ENCODE data around the gene MAMDC2. TPM values are rescaled to one million over a fixed set of nuclear protein-coding genes. Genes with fewer than 3 reads are reported as not detected.

Gene MAMDC2
- total RNA-seq, 1 experiment from 2014 or later: 4.6 TPM

- Histone ChIP-seq H2BK12ac (ENCODE audit: insufficient read length, low read depth, low read length) (no peak overlapping the region), H3T11ph (ENCODE audit: low read length) (no peak overlapping the region), H2AK5ac (ENCODE audit: insufficient read length, low read length) (no peak overlapping the region), H3K79me2 (ENCODE audit: insufficient read depth, low read length) (no peaks in the 10 kb centered on the region), H3K18ac (ENCODE audit: insufficient read length, low read depth, low read length) (no peak overlapping the region), H3K9ac (ENCODE audit: extremely low read depth, insufficient read length, low read length) (no peak overlapping the region), H3K14ac (ENCODE audit: insufficient read depth, low read length) (no peak overlapping the region), H3K27ac (ENCODE audit: insufficient read length, low read depth, low read length) (no peak overlapping the region), H2AFZ (ENCODE audit: low read length) (no peak overlapping the region), H3K56ac (ENCODE audit: insufficient read length, low read depth, low read length) (no peak overlapping the region), H2BK15ac (ENCODE audit: low read depth, low read length) (no peak overlapping the region), H2BK5ac (ENCODE audit: insufficient read length, low read length) (no peak overlapping the region), H3K4me1 (ENCODE audit: insufficient read depth, low read length) (no peaks in the 10 kb centered on the region), H4K91ac (ENCODE audit: insufficient read length, low read depth, low read length) (no peak overlapping the region), H4K20me1 (ENCODE audit: control insufficient read depth, insufficient read depth, insufficient read length) (no peaks in the 10 kb centered on the region), H3K27me3 (ENCODE audit: insufficient read depth, low read length) (no peaks in the 10 kb centered on the region), H2BK120ac (ENCODE audit: low read depth, low read length, poor library complexity, severe bottlenecking) (no peak overlapping the region), H4K8ac (replicated peaks; ENCODE audit: insufficient read length, low read depth, low read length) (no peak overlapping the region), H3K23ac (ENCODE audit: insufficient read length, low read depth, low read length) (no peak overlapping the region), H4K5ac (ENCODE audit: insufficient read length, low read depth, low read length) (no peak overlapping the region), H3K4ac (ENCODE audit: low read depth, low read length) (no peak overlapping the region), H3K4me2 (ENCODE audit: insufficient read depth, insufficient read length, low read length) (no peak overlapping the region), H3K23me2 (ENCODE audit: insufficient read length, low read depth, low read length, poor library complexity, severe bottlenecking) (no peaks in the 10 kb centered on the region), H2BK20ac (ENCODE audit: low read depth, low read length, poor library complexity, severe bottlenecking) (no peak overlapping the region), H3K79me1 (ENCODE audit: insufficient read depth, low read depth, low read length, poor library complexity, severe bottlenecking) (no peaks in the 10 kb centered on the region), H3K9me3 (ENCODE audit: control insufficient read depth, low read depth, low read length) (no peaks in the 10 kb centered on the region)
- no peaks in the 10 kb centered on the region for H3K4me1 Mint-ChIP-seq
- no peaks in the 10 kb centered on the region for H3K9me3 Mint-ChIP-seq
- no peak overlapping the region for H3K4me3 Mint-ChIP-seq
- DNase-seq: no peak
- WGBS (ENCODE audit: extremely low coverage, insufficient read length, low lambda C conversion rate): no CpG with 5 or more reads among the region's 1 CpG
- no peaks in the 10 kb centered on the region for H3K27me3 Mint-ChIP-seq (ENCODE audit: low read depth)
- TF ChIP-seq, protein P1, sequence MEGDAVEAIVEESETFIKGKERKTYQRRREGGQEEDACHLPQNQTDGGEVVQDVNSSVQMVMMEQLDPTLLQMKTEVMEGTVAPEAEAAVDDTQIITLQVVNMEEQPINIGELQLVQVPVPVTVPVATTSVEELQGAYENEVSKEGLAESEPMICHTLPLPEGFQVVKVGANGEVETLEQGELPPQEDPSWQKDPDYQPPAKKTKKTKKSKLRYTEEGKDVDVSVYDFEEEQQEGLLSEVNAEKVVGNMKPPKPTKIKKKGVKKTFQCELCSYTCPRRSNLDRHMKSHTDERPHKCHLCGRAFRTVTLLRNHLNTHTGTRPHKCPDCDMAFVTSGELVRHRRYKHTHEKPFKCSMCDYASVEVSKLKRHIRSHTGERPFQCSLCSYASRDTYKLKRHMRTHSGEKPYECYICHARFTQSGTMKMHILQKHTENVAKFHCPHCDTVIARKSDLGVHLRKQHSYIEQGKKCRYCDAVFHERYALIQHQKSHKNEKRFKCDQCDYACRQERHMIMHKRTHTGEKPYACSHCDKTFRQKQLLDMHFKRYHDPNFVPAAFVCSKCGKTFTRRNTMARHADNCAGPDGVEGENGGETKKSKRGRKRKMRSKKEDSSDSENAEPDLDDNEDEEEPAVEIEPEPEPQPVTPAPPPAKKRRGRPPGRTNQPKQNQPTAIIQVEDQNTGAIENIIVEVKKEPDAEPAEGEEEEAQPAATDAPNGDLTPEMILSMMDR (conservative IDR thresholded peaks at IDR 0.05): no peak
- no peak overlapping the region for H3K27ac Mint-ChIP-seq
- H3K36me3 Mint-ChIP-seq (ENCODE audit: insufficient read depth in 1 of 3, low read depth in 3 of 3): peaks cover 0 to 5% (median 0%) of the 10 kb centered on the region in 3 experiments; a peak in 2 of 7 replicates
These were observed 87.6 kb downstream of the MAMDC2 start for GRCh38 chr9:70131296-70131695.
